Measurements from ENCODE around the gene CCDC197.

Gene CCDC197

DNA sequence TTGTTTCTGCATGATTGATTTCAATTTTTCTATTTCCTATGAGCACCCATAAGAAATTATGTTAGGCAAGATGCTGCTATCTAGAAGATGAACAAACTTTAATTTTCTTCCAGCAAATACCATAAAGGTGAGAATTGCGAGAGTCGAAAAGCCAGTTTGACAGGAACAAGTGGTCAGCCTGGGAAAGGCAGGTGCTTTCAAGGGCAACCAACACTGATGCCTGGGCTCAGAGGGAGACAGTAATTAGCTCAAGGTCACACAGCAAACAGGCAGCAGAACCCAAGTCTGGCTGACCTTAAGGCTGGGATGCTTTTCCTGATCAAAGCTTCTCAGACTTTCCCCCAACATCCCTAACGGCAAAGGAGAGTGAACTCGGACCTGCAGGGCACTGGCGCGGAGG lies 22.2 kb downstream of the CCDC197 start:
- WGBS, 2 experiments (ENCODE audit: insufficient coverage in 2 of 2) = 81 to 100% methylated on average over 2 to 3 of the region's 6 CpGs
- H3K27ac ChIP-seq (ENCODE audit: low read depth, low read length, severe bottlenecking) = no peak overlapping the region
- no peaks in the 10 kb centered on the region for H3K9me3 ChIP-seq (ENCODE audit: control insufficient read depth, low read length)
- H3K4me1 ChIP-seq (ENCODE audit: control insufficient read depth, insufficient read depth, low read length, poor library complexity, severe bottlenecking) = no peaks in the 10 kb centered on the region
- H3K4me3 ChIP-seq (ENCODE audit: extremely low read depth, insufficient read depth, low read length, poor library complexity, severe bottlenecking) = no peak overlapping the region
- H3K36me3 ChIP-seq (ENCODE audit: control insufficient read depth, insufficient read depth, low read length) = no peaks in the 10 kb centered on the region

DNA sequence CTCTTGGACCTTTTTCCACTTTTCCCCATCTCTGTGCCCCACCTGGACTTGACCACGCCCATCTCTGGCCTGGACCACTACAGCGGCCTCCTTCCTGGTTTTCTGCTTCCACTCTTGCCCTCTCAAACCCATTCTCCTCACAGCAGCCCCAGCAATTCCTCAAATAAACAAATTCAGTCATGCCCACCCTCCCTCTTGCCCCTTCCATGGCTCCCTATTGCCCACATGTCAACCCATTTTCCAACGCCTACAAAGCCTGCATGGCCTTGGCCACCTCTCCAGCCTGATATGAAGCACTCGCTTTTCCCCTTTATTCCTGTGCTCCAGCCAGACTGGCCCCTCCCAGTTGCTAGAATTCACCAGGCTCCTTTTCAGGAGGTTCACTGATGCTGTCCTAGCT lies 23.2 kb downstream of the CCDC197 start:
- Histone ChIP-seq H3K4me1 (ENCODE audit: control insufficient read depth, insufficient read depth, low read length, poor library complexity, severe bottlenecking) (no peaks in the 10 kb centered on the region), H3K27ac (ENCODE audit: low read depth, low read length, severe bottlenecking) (no peak overlapping the region), H3K9me3 (ENCODE audit: control insufficient read depth, low read length) (no peaks in the 10 kb centered on the region), H3K36me3 (ENCODE audit: control insufficient read depth, insufficient read depth, low read length) (no peaks in the 10 kb centered on the region), H3K4me3 (ENCODE audit: extremely low read depth, insufficient read depth, low read length, poor library complexity, severe bottlenecking) (no peak overlapping the region)
- 85 to 87% methylated on average over 3 to 4 of the region's 4 CpGs for WGBS, 2 experiments (ENCODE audit: insufficient coverage in 2 of 2)

DNA sequence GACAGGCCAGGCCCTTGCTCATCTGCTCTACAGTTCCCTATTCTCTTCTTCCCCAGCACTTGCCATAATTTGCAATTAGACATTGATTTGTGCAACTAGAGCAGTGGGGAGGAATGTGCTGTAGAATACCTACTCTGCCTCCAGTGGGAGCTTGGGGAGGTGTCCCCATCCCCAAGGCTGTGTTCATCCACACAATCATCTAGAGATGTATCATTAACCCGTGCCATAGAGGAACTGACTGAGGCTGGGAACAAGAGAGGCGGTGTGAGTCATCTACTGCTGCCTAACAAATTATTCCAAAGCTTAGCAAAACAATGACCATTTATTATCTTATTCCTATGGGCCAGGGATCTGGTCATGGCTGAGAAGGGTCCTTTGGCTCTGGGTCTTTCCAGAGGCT lies 23.9 kb downstream of the CCDC197 start:
- WGBS, 2 experiments (ENCODE audit: insufficient coverage in 2 of 2) = 82% methylated on average over 2 of the region's 2 CpGs; no CpG with 5 or more reads in 1 of the 2 experiments
- Histone ChIP-seq H3K9me3 (ENCODE audit: control insufficient read depth, low read length) (no peaks in the 10 kb centered on the region), H3K4me3 (ENCODE audit: extremely low read depth, insufficient read depth, low read length, poor library complexity, severe bottlenecking) (no peak overlapping the region), H3K36me3 (ENCODE audit: control insufficient read depth, insufficient read depth, low read length) (no peaks in the 10 kb centered on the region), H3K27ac (ENCODE audit: low read depth, low read length, severe bottlenecking) (no peak overlapping the region), H3K4me1 (ENCODE audit: control insufficient read depth, insufficient read depth, low read length, poor library complexity, severe bottlenecking) (no peaks in the 10 kb centered on the region)

DNA sequence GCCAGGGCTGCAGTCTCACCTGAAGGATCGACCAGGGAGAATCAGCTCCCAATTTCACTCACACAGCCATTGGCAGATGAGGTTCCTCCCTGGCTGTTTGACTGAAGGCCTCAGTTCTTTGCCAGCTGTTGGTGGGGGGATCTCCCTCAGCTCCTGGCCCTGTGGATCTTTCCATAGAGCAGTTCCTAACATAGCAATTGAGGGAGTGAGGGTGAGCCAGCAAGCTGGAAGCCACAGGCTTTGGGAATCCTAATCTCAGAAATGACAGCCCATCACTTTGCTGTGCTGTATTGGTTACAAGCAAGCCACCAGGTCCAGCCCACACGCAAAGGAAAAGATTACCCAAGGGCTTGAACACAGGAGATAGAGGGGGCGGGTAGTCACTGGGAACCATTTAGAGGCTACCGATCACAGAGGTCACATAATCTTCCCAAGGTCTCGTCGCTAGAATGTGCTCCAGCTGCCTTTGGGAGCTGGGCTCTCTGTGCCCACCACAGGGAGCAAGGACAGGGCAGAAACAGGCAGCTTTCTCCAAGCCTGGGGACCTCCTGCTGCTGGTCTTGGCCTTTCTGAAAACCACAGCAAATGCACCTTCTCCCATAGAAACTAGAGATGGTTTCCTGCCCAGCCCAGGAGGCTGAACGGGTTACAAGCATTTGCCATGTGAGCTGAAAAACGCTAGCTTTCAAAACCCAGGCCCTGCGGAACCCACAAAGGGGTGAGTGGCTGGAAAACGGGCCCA lies 24.5 kb downstream of the CCDC197 start:
- no peaks in the 10 kb centered on the region for H3K4me1 ChIP-seq (ENCODE audit: control insufficient read depth, insufficient read depth, low read length, poor library complexity, severe bottlenecking)
- H3K9me3 ChIP-seq (ENCODE audit: control insufficient read depth, low read length) = no peaks in the 10 kb centered on the region
- no peaks in the 10 kb centered on the region for H3K36me3 ChIP-seq (ENCODE audit: control insufficient read depth, insufficient read depth, low read length)
- no peak overlapping the region for H3K4me3 ChIP-seq (ENCODE audit: extremely low read depth, insufficient read depth, low read length, poor library complexity, severe bottlenecking)
- H3K27ac ChIP-seq (ENCODE audit: low read depth, low read length, severe bottlenecking) = no peak overlapping the region
- 85 to 88% methylated on average over 9 of the region's 10 CpGs for WGBS, 2 experiments (ENCODE audit: insufficient coverage in 2 of 2)

DNA sequence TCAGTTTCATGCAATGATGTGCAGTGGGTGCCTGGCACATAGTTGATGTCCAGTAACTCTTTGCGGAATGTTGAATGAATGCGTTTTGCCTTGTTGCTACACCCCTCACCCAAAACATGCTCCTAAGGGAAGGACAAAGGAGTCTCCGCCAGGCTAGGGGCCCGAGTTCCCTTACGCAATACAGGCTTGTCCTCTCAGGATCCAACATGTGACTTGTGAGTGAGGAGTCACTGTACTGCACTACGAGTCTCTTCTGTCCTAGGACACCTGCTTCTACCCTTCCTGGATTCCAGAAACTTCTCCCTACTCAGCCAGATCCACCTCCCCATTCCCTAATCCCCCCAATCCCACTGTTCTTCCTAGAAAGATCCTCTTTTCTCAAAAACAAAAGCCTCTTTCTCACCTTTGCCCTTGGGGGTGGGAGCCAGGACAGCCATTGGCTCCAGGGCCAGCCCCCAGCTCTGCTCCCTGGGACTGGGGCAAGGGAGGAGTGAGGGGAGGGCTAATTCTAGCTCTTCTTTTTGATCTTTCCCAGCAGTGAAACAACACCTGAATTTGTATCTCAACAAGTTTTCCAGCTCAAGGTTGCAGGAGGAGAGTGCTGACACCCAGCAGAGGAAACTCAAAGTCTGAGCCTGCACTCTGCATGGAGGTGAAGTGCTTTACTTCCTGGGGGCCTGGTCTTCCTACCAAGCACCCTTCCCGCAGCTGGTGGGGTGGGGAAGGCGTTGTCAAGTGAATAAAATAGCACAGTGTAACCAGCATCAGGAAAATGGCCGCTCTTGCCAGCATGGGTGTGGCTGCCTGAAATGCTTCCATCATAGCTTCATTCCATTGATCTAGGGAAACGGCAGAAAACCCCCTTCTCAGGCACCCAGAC lies 25.7 kb downstream of the CCDC197 start:
- no peak overlapping the region for H3K4me3 ChIP-seq (ENCODE audit: extremely low read depth, insufficient read depth, low read length, poor library complexity, severe bottlenecking)
- no peak overlapping the region for H3K27ac ChIP-seq (ENCODE audit: low read depth, low read length, severe bottlenecking)
- WGBS, 2 experiments (ENCODE audit: insufficient coverage in 2 of 2) = 85 to 86% methylated on average over 6 to 7 of the region's 10 CpGs
- H3K36me3 ChIP-seq (ENCODE audit: control insufficient read depth, insufficient read depth, low read length) = no peaks in the 10 kb centered on the region
- no peaks in the 10 kb centered on the region for H3K4me1 ChIP-seq (ENCODE audit: control insufficient read depth, insufficient read depth, low read length, poor library complexity, severe bottlenecking)
- H3K9me3 ChIP-seq (ENCODE audit: control insufficient read depth, low read length) = no peaks in the 10 kb centered on the region

DNA sequence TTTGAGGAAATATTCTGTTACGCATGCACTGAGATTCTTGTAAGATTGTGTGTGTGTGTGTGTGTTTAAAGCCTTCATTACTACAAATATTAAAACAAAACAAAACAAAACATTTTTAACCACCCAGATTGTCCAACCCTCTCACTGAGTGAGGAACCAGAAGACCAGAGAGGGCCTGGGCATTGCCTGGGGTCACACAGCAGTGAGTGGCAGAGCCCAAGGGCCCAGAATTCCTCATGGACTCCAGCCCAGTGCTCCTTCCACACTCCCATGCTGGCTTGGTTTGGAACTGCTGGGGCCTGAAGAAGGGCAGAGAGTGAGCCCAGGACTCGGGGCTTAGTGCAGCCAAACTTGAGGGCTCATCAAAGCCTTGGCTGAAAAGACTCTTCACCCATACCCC lies 27.4 kb downstream of the CCDC197 start:
- H3K4me1 ChIP-seq (ENCODE audit: control insufficient read depth, insufficient read depth, low read length, poor library complexity, severe bottlenecking) = no peaks in the 10 kb centered on the region
- no peak overlapping the region for H3K27ac ChIP-seq (ENCODE audit: low read depth, low read length, severe bottlenecking)
- no peaks in the 10 kb centered on the region for H3K36me3 ChIP-seq (ENCODE audit: control insufficient read depth, insufficient read depth, low read length)
- H3K9me3 ChIP-seq (ENCODE audit: control insufficient read depth, low read length) = no peaks in the 10 kb centered on the region
- no peak overlapping the region for H3K4me3 ChIP-seq (ENCODE audit: extremely low read depth, insufficient read depth, low read length, poor library complexity, severe bottlenecking)
- no CpG with 5 or more reads among the region's 2 CpGs for WGBS, 2 experiments (ENCODE audit: insufficient coverage in 2 of 2)

DNA sequence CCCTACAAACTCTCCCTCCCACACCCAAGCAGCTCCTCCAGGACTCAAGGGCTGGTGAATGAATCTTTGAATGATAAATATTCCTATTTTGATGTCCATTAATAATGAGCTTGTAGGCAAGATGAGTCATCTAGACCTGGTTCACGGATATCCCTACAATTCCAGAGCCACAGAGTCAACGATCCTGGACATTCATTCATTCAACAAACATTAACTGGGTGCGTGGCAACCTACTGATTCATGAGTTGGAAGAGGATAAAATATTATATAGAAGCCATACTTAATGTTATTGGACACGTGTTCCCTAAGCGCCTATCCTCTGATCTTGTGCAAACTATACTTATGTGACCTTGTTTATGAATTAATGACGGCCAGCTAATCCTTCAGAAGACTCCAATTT lies 28.6 kb downstream of the CCDC197 start:
- peak overlapping the region; percentile 69 for H3K4me3 ChIP-seq (ENCODE audit: extremely low read depth, insufficient read depth, low read length, poor library complexity, severe bottlenecking)
- 54 to 58% methylated on average over 2 to 3 of the region's 6 CpGs for WGBS, 2 experiments (ENCODE audit: insufficient coverage in 2 of 2)
- no peak overlapping the region for H3K27ac ChIP-seq (ENCODE audit: low read depth, low read length, severe bottlenecking)
- H3K9me3 ChIP-seq (ENCODE audit: control insufficient read depth, low read length) = no peaks in the 10 kb centered on the region
- no peaks in the 10 kb centered on the region for H3K4me1 ChIP-seq (ENCODE audit: control insufficient read depth, insufficient read depth, low read length, poor library complexity, severe bottlenecking)
- H3K36me3 ChIP-seq (ENCODE audit: control insufficient read depth, insufficient read depth, low read length) = no peaks in the 10 kb centered on the region

DNA sequence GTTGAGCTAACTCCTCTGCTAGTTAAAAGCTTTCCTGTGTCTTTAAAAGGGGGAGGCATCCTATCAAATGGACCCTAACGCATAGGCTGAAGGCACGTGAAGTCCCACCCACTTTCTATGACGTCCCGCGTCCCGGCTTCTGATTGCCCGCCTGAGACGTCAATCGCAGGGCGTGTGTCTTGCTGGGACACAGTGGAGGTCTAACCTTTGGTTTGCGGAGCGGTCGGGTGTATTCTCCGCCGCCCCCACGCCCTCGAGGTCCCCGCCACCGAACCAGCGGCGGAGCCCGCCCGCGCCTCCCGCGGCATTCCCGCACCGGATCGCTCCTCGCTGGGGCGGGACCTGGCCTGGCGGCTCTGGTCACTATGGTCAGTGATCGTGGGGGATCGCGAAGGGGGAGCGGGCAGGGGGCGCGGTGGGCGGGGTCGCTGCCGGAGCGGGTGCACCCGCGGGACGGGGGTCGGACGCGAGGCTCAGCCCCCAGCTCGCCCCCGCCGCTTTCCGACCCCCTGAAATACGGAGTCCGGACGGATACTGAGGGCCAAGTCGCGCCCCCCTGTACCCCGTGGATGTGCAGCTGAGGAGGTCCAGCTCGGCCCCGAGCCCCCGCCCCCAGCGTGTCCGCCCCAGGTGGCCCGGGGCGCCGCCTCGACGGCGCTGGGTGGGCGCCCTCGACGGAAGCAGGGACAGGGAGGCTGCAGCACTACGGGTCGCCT lies 29.2 kb downstream of the CCDC197 start, which contains the start of gene OTUB2:
Gene OTUB2, plus strand, starts transcription at position 168 of the 716 bp plus-strand sequence. Its CDS starts 198 bp downstream, at position 366.
- H3K4me1 ChIP-seq (ENCODE audit: control insufficient read depth, insufficient read depth, low read length, poor library complexity, severe bottlenecking) = no peaks in the 10 kb centered on the region
- no peak within 1 kb of the TSS for H3K27ac ChIP-seq (ENCODE audit: low read depth, low read length, severe bottlenecking)
- H3K36me3 ChIP-seq (ENCODE audit: control insufficient read depth, insufficient read depth, low read length) = no peaks in the 10 kb centered on the region
- 1 to 2% methylated on average over 21 to 56 of the region's 74 CpGs for WGBS, 2 experiments (ENCODE audit: insufficient coverage in 2 of 2)
- H3K9me3 ChIP-seq (ENCODE audit: control insufficient read depth, low read length) = no peaks in the 10 kb centered on the region
- peak within 1 kb of the TSS; percentile 69 for H3K4me3 ChIP-seq (ENCODE audit: extremely low read depth, insufficient read depth, low read length, poor library complexity, severe bottlenecking)

DNA sequence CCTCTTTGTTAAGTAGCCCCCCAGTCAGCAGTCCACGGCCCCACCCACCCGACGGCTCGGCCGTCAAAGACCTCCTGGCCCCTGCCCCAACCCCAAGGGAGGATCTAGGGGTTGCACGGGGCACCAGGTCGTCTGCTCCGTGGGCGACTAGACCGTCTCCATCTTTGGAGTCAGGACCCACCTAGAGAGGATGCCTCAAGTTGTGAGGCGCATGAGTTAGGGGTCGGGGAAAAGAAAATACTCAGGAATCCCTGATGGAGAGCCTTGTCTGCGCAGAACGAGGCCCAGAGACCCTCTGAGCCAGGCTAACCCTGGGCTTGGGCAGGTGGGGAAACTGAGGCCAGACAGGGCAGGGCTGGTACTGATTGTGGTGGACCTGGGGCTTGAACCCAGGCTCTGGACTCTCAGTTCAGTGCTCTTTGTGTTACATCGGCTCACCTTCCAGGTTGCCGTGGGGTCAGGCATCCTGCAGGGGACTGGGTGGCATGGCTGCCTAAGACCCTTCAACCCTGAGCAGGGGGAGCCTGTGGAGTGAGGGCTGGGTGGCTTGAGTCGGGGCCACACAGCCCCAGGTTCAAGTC lies 29.9 kb downstream of the CCDC197 start:
- Histone ChIP-seq H3K36me3 (ENCODE audit: control insufficient read depth, insufficient read depth, low read length) (no peaks in the 10 kb centered on the region), H3K4me3 (ENCODE audit: extremely low read depth, insufficient read depth, low read length, poor library complexity, severe bottlenecking) (peak overlapping the region; percentile 69), H3K27ac (ENCODE audit: low read depth, low read length, severe bottlenecking) (no peak overlapping the region), H3K4me1 (ENCODE audit: control insufficient read depth, insufficient read depth, low read length, poor library complexity, severe bottlenecking) (no peaks in the 10 kb centered on the region), H3K9me3 (ENCODE audit: control insufficient read depth, low read length) (no peaks in the 10 kb centered on the region)
- 56 to 71% methylated on average over 10 to 17 of the region's 17 CpGs for WGBS, 2 experiments (ENCODE audit: insufficient coverage in 2 of 2)

Data from mesodermal cell (in vitro differentiated cells).